HEK293 (cell line): ENCODE results near the gene IL17D.

ENCODE experiments used
- OSR2 ChIP-seq: fragments of 450-650 bp; formaldehyde crosslinking; IDR thresholded peaks from 2 replicates; pipeline ENCODE4 v1.5.1; 2016; ENCODE audit warnings: missing biosample characterization, missing genetic modification characterization
- WT1 ChIP-seq: fragments of 450-650 bp; formaldehyde crosslinking; IDR thresholded peaks from 2 replicates; pipeline ENCODE4 v1.5.1; 2016; ENCODE audit warnings: missing biosample characterization, missing genetic modification characterization
- TF ChIP-seq, protein P1 (sequence below): fragments of 450-650 bp; formaldehyde crosslinking; IDR thresholded peaks from 2 replicates; pipeline ENCODE4 v1.5.1; 2016; ENCODE audit warnings: missing biosample characterization, missing genetic modification characterization, low read depth
- TF ChIP-seq, protein P2 (sequence below): fragments of 450-650 bp; formaldehyde crosslinking; IDR thresholded peaks from 2 replicates; pipeline ENCODE4 v1.5.1; 2016; ENCODE audit warnings: missing biosample characterization, missing genetic modification characterization
- TF ChIP-seq, protein P3 (sequence below): fragments of 450-650 bp; formaldehyde crosslinking; IDR thresholded peaks from 2 replicates; pipeline ENCODE4 v1.5.1; 2017; ENCODE audit warnings: missing biosample characterization, missing genetic modification characterization
- TF ChIP-seq, protein P4 (sequence below): fragments of 450-650 bp; formaldehyde crosslinking; IDR thresholded peaks from 2 replicates; pipeline ENCODE4 v1.5.1; 2016; ENCODE audit warnings: missing biosample characterization, missing genetic modification characterization

DNA sequence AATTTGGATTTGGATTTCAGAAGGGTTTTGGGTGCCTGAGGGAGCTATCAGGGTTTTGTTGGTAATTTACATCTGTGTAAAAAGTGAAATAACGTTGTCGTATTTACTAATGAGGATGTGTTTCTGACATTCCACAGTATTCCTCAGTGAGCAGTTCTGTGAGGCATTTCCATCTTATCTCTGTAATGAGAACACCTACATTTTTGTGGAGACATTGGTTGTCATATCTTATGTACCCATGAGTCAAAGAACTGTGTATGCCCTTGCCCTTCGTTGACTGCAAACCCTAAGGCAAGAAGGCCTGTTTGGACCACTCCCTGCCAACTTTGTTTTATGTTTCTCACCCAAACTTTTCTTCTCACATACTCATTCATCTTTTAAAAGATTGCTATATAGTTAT is 14.2 kb upstream of the IL17D start:
- TF ChIP-seq, protein P1, sequence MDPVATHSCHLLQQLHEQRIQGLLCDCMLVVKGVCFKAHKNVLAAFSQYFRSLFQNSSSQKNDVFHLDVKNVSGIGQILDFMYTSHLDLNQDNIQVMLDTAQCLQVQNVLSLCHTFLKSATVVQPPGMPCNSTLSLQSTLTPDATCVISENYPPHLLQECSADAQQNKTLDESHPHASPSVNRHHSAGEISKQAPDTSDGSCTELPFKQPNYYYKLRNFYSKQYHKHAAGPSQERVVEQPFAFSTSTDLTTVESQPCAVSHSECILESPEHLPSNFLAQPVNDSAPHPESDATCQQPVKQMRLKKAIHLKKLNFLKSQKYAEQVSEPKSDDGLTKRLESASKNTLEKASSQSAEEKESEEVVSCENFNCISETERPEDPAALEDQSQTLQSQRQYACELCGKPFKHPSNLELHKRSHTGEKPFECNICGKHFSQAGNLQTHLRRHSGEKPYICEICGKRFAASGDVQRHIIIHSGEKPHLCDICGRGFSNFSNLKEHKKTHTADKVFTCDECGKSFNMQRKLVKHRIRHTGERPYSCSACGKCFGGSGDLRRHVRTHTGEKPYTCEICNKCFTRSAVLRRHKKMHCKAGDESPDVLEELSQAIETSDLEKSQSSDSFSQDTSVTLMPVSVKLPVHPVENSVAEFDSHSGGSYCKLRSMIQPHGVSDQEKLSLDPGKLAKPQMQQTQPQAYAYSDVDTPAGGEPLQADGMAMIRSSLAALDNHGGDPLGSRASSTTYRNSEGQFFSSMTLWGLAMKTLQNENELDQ (tag by site-specific recombination), result no peak
- TF ChIP-seq, protein P2, sequence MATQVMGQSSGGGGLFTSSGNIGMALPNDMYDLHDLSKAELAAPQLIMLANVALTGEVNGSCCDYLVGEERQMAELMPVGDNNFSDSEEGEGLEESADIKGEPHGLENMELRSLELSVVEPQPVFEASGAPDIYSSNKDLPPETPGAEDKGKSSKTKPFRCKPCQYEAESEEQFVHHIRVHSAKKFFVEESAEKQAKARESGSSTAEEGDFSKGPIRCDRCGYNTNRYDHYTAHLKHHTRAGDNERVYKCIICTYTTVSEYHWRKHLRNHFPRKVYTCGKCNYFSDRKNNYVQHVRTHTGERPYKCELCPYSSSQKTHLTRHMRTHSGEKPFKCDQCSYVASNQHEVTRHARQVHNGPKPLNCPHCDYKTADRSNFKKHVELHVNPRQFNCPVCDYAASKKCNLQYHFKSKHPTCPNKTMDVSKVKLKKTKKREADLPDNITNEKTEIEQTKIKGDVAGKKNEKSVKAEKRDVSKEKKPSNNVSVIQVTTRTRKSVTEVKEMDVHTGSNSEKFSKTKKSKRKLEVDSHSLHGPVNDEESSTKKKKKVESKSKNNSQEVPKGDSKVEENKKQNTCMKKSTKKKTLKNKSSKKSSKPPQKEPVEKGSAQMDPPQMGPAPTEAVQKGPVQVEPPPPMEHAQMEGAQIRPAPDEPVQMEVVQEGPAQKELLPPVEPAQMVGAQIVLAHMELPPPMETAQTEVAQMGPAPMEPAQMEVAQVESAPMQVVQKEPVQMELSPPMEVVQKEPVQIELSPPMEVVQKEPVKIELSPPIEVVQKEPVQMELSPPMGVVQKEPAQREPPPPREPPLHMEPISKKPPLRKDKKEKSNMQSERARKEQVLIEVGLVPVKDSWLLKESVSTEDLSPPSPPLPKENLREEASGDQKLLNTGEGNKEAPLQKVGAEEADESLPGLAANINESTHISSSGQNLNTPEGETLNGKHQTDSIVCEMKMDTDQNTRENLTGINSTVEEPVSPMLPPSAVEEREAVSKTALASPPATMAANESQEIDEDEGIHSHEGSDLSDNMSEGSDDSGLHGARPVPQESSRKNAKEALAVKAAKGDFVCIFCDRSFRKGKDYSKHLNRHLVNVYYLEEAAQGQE (tag by site-specific recombination), result no peak
- TF ChIP-seq, protein P3, sequence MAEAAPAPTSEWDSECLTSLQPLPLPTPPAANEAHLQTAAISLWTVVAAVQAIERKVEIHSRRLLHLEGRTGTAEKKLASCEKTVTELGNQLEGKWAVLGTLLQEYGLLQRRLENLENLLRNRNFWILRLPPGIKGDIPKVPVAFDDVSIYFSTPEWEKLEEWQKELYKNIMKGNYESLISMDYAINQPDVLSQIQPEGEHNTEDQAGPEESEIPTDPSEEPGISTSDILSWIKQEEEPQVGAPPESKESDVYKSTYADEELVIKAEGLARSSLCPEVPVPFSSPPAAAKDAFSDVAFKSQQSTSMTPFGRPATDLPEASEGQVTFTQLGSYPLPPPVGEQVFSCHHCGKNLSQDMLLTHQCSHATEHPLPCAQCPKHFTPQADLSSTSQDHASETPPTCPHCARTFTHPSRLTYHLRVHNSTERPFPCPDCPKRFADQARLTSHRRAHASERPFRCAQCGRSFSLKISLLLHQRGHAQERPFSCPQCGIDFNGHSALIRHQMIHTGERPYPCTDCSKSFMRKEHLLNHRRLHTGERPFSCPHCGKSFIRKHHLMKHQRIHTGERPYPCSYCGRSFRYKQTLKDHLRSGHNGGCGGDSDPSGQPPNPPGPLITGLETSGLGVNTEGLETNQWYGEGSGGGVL (tag by site-specific recombination), result no peak
- TF ChIP-seq OSR2 (tag by site-specific recombination) (no peak), WT1 (tag by site-specific recombination) (no peak)
- TF ChIP-seq, protein P4, sequence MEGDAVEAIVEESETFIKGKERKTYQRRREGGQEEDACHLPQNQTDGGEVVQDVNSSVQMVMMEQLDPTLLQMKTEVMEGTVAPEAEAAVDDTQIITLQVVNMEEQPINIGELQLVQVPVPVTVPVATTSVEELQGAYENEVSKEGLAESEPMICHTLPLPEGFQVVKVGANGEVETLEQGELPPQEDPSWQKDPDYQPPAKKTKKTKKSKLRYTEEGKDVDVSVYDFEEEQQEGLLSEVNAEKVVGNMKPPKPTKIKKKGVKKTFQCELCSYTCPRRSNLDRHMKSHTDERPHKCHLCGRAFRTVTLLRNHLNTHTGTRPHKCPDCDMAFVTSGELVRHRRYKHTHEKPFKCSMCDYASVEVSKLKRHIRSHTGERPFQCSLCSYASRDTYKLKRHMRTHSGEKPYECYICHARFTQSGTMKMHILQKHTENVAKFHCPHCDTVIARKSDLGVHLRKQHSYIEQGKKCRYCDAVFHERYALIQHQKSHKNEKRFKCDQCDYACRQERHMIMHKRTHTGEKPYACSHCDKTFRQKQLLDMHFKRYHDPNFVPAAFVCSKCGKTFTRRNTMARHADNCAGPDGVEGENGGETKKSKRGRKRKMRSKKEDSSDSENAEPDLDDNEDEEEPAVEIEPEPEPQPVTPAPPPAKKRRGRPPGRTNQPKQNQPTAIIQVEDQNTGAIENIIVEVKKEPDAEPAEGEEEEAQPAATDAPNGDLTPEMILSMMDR, result no peak
